Bronchial epithelial cell (primary cell): Measurements from ENCODE around the gene PTPN5. TPM values are rescaled to one million over a fixed set of nuclear protein-coding genes. Genes with fewer than 3 reads are reported as not detected.

Source experiments
- DNase-seq: peaks from one replicate; pipeline ENCODE4 v3.0.0-alpha.2; 2010; ENCODE audit warnings: low read depth
- FAIRE-seq: peaks from 2 replicates; lab custom pipeline; 2011; peaks lifted over from hg19 to GRCh38; lab: Jason Lieb, UNC
- H3K27me3 ChIP-seq: 2 replicates; pipeline ENCODE4 v1.5.1; 2011; ENCODE audit warnings: low read length; ENCODE audit not compliant: control insufficient read depth, insufficient read depth
- H3K36me3 ChIP-seq: 2 replicates; pipeline ENCODE4 v1.5.1; 2011; ENCODE audit warnings: low read length; ENCODE audit not compliant: control insufficient read depth, insufficient read depth
- H3K4me3 ChIP-seq: 2 replicates; pipeline ENCODE4 v1.5.1; 2011; ENCODE audit warnings: mild to moderate bottlenecking, low read depth, low read length, control low read depth
- CTCF ChIP-seq: IDR thresholded peaks from 2 replicates; pipeline ENCODE4 v1.5.1; 2011; ENCODE audit warnings: mild to moderate bottlenecking, moderate library complexity, low read length, control low read depth, inconsistent platforms; ENCODE audit not compliant: insufficient read depth, severe bottlenecking
- total RNA-seq: library from RNA; depleted of rRNA; stranded (reverse); fragments of >200 nt; gene quantifications from 2 replicates; pipeline ENCODE4 v1.2.1, GENCODE V29; 2014

Gene PTPN5
- total RNA-seq, 1 donor from 2014 or later: not detected

- DNase-seq: no peak
- no peaks in the 10 kb centered on the region for H3K27me3 ChIP-seq
Measured at GRCh38 chr11:18699848-18700261, 91.7 kb downstream of the PTPN5 start.

GRCh38 chr11:18699269-18699596 lies 92.4 kb downstream of the PTPN5 start:
- H3K4me3 ChIP-seq: peak overlapping the region; percentile 41
- no peak for DNase-seq
- FAIRE-seq: no peak
- no peaks in the 10 kb centered on the region for H3K36me3 ChIP-seq
- TF ChIP-seq CTCF: no peak
- H3K27me3 ChIP-seq: no peaks in the 10 kb centered on the region

More at GRCh38 chr11:18699848-18700261, 91.7 kb downstream of the PTPN5 start:
- Histone ChIP-seq H3K4me3 (no peak overlapping the region), H3K36me3 (no peaks in the 10 kb centered on the region)
- no peak for TF ChIP-seq CTCF
- FAIRE-seq: no peak

GRCh38 chr11:18698341-18699268 lies 93.0 kb downstream of the PTPN5 start, which contains the start of gene TMEM86A:
TSS of gene TMEM86A (plus strand) at chr11:18698779. CDS start at chr11:18698887, 108 bp downstream.
- Histone ChIP-seq H3K4me3 (peak within 1 kb of the TSS; percentile 41), H3K36me3 (no peaks in the 10 kb centered on the region), H3K27me3 (no peaks in the 10 kb centered on the region)
- TF ChIP-seq CTCF: no peak
- DNase-seq (peak; percentile 56), FAIRE-seq (peak; percentile 79)

- peak; percentile 52 for DNase-seq
- FAIRE-seq: no peak
- H3K36me3 ChIP-seq: no peaks in the 10 kb centered on the region
- no peak for TF ChIP-seq CTCF
- no peak overlapping the region for H3K4me3 ChIP-seq
- no peaks in the 10 kb centered on the region for H3K27me3 ChIP-seq
Measured at GRCh38 chr11:18697576-18697975, 94.0 kb downstream of the PTPN5 start.

- peak; percentile 37 for DNase-seq
- H3K4me3 ChIP-seq: no peak overlapping the region
- TF ChIP-seq CTCF: no peak
- FAIRE-seq: no peak
- H3K27me3 ChIP-seq: no peaks in the 10 kb centered on the region
- no peaks in the 10 kb centered on the region for H3K36me3 ChIP-seq
Measured at GRCh38 chr11:18696638-18697225, 94.9 kb downstream of the PTPN5 start.
